A375 (cell line): ENCODE measurements around the gene ACOXL. TPM values are rescaled to one million over a fixed set of nuclear protein-coding genes. Genes with fewer than 3 reads are reported as not detected.

Experiments
- total RNA-seq: library from RNA; depleted of rRNA; stranded (reverse); fragments of >200 nt; shearing (Covaris generic); gene quantifications from 2 replicates; pipeline ENCODE4 v1.2.3, GENCODE V29; 2014; rRNA removed

Gene ACOXL
- not detected in 2 replicates for total RNA-seq

GRCh38 chr2:110732422-110733413 is at the start of gene ACOXL:
Gene ACOXL (plus strand): TSS chr2:110732573. CDS start chr2:110768390, 35,817 bp downstream.

GRCh38 chr2:111120253-111121027 is 388.1 kb downstream of the ACOXL start, which contains the start of gene BCL2L11:
Gene BCL2L11 (plus strand): TSS chr2:111120914. CDS start chr2:111123746, 2,832 bp downstream.

Other genes starting within 250 kb of the ACOXL start
- gene RGPD6, start 155.4 kb upstream of the ACOXL start, total RNA-seq: 9.6 and 20.8 TPM in 2 replicates
- gene BUB1, start 54.5 kb upstream of the ACOXL start, total RNA-seq: 35.4 and 41.1 TPM in 2 replicates